ENCODE data around the gene TNFRSF12A.

- no peak for TF ChIP-seq SIX5 (IDR thresholded peaks at IDR 0.05; ENCODE audit: borderline replicate concordance in 1 of 2, insufficient read depth in 1 of 2, low read depth in 1 of 2, low read length in 2 of 2)
- no peak for TF ChIP-seq CTCF (IDR thresholded peaks at IDR 0.05 in 2 of 3, conservative IDR thresholded peaks at IDR 0.05 in 1 of 3; ENCODE audit: insufficient read depth in 2 of 3, low read depth in 1 of 3, low read length in 3 of 3)
- no peak for TF ChIP-seq KLF13 (tag; IDR thresholded peaks at IDR 0.05; ENCODE audit: borderline replicate concordance, low read depth)
- TF ChIP-seq BRD4 (IDR thresholded peaks at IDR 0.05) = no peak
- TF ChIP-seq TAF1 (IDR thresholded peaks at IDR 0.05; ENCODE audit: control insufficient read depth, extremely low read depth, insufficient read depth, low read length, severe bottlenecking) = no peak
- no peak for TF ChIP-seq ERF (CRISPR knock-in tag; IDR thresholded peaks at IDR 0.05)
- no peak for TF ChIP-seq E2F1 (CRISPR knock-in tag; IDR thresholded peaks at IDR 0.05)
- no peak for TF ChIP-seq OTX1 (CRISPR knock-in tag; IDR thresholded peaks at IDR 0.05)
- TF ChIP-seq ZZZ3 (IDR thresholded peaks at IDR 0.05) = no peak
- no peak for TF ChIP-seq TAF9B (IDR thresholded peaks at IDR 0.05; ENCODE audit: partially characterized antibody)
- TF ChIP-seq ATF2 (CRISPR knock-in tag; IDR thresholded peaks at IDR 0.05) = no peak
- no peak for TF ChIP-seq CEBPZ (IDR thresholded peaks at IDR 0.05; ENCODE audit: borderline replicate concordance, low read depth, low read length)
Observed at GRCh38 chr16:3046641-3047386, 26.6 kb downstream of the TNFRSF12A start.

All from K562 (cell line).